HG02943 (cell line): ENCODE measurements around the gene MAB21L3.

Source experiments
- ATAC-seq: cut with Tn5 transposase; IDR thresholded peaks from one replicate; pipeline ENCODE4 v1.9.1; 2021; ENCODE audit warnings: mild to moderate bottlenecking, low read depth, moderate library complexity; ENCODE audit not compliant: unreplicated experiment

MAB21L3 gene

DNA sequence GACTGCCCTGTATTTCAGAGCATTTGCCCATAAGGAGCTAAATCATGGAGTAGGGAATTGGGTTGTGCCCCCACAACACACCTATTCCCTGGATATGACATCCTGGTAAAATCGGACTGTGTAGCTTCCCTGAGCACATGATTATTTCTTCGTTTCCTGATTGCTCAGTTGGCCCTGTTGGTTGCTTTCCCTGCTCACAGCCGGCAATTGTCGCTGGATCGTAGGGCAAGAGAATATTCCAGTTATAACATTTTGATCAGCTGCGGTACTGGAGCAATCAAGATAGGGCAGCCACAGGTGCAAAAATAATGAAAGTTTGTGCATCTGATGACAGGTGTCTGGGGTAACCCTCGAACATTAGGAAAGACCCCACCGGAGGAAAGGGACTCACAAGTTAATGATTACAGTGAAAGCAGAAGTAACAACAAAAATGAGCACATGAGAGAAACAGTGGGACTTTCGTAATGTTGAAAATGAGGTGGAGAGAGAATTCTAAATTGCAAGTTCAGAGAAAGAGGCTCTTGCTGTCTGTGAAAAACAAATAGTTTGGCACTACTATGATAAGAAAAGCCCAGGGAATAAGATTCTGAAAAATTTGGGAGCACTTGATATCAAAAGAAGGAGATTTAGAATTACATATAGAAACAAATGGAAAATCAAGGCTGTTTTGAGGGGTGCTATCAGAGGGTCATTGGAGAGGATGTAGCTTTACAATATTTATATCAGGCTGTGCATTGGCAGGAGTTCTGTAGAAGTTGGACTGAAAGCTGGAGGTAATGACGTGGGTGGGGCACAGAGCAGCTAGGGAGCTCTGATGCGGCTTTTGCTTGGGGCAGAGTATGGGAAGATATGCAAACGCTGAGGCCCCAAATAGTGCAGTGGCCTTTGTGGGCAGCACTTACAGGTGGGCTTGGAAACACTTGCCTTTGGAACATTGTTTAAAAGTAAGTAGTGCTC, at the start of gene MAB21L3:
Gene MAB21L3, plus strand, starts transcription at position 833 of the 957 bp plus-strand sequence. CDS start 1,217 bp downstream, outside the sequence.
- peak; percentile 75 for ATAC-seq

DNA sequence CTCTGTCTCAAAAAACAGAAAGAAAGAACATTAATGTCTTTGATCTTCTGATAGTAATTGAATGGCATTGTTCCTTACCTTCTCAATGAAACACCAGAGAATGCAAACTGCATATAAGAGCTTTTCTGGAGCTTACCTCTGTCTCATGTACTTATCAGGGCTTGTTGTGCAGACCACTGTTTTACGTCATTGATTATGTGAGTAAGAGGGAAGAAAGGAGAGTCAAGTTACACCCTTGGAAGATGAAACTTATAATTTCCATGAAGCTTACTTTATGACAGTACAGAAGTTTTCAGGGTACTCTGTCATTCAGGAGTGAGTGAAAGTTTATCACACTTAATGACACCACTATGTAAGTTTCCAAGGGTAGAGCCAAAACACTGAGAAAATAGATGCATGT, 49.0 kb upstream of the MAB21L3 start:
- ATAC-seq: no peak

DNA sequence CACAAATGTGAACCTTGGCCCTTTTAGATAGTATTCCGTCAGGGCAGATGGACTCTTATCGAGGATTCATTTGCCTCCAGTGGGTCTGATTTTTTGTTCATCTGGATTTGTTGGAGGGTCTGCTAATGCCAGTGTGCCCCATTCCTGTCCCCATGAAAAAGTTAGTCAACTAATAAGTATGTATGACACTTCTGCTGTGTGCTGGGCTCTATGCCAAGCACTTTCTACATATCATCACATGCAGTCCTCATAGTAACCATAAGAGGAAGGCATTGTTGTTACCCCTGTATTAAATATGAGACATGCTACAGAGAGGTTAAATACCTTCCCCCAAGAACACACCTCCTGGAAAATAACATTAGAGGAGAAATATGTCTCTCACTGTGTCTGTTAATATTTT, 46.6 kb upstream of the MAB21L3 start:
- no peak for ATAC-seq

DNA sequence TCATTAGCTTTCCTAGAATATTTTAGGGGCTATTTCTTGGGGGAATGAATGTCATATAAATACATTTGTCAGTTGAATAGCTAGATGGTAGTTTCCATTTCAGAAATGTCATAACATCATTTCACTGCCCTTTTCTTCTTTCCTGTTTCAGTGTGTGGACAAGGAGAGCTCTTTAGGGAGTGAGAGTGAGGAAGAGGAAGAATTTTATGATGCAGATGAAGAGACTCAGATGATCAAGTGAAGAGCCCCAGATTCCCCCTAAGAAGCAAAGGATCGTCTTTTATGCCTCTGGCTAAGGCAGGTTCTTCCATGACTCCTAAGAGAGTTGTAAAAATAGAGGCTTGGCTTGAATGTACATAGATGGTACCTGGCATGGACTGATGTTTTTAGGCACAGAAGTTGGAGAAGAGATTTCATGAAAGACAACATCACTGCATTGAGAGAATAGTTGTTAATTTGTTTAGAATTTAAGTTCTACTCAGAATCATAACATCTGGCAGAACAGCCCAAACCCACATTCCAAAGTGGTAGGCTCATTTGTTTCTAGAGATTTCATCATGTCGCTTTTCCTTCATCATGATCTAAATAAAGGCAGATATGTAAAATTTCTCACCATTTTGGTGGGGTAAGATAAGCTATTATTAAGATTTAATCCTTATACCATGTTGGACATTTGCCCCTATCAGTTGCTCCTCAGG, 44.2 kb upstream of the MAB21L3 start:
- ATAC-seq: no peak

DNA sequence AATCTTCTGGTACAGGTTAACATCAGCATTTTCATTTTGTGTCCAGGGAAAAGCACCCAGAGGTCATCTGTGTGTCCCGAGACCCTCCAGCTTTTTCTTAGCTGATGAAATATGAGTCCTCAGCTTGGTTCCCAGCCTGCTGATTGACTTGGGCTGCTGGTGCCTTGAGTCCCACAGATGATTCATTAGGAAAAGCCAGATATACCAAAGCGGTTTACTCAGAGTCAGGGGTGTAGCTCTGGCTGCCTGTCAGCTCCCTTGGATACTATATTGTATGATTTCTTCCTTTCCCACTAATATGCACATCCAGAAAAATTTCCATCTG, 43.7 kb upstream of the MAB21L3 start:
- no peak for ATAC-seq

DNA sequence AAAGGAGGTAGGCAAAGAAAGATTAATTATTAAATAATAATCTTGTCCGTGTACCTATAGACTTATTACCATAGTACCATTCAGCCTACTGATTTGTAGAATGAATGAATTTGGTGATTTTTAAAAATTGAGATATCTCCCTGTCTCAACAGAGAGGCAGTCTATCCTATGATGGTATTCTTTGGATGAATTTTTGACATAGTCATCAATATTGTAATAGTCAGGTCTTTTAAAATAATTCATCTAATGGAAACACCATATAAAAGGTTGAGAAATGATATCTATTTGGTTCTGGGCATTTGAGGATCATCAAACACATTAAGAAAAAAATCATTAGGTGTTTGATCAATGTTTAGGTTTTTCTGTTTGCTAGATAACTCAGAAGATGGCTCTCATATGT, 35.6 kb upstream of the MAB21L3 start:
- no peak for ATAC-seq

DNA sequence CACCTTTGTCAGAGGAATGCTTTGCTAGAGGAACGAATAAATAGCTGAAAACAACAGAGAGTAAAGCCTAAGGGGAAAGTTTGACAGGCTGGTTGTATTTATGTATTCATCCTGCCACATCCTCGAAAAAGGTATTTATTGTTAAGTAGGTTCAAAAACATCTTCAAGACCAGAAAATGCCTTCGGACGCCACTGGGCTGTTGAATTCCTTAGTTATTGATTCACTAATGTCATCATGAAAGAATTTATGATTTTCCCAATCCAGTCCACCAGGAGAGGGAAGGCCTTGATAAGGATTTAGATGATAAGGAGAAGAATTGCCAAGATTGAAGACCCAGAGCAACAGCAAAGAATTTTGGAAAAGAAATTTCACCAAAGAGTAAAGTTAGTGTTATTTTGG, 35.2 kb upstream of the MAB21L3 start:
- ATAC-seq: no peak

DNA sequence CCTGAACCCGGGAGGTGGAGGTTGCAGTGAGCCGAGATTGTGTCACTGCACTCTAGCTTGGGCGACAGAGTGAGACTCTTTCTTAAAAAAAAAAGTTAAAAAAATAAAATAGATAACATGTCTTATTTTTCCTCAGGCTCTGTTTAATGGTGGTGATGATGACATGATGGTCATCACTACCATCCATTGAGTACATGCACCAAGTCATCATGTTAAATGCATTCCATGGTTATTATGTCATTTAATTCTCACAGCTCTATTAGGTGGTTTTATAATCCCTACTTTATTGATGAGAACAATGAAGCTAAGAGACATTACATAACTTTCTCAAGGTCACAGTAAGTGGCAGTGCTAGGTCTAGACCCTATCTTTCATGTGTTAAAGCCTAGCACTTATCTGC, 34.4 kb upstream of the MAB21L3 start:
- no peak for ATAC-seq

DNA sequence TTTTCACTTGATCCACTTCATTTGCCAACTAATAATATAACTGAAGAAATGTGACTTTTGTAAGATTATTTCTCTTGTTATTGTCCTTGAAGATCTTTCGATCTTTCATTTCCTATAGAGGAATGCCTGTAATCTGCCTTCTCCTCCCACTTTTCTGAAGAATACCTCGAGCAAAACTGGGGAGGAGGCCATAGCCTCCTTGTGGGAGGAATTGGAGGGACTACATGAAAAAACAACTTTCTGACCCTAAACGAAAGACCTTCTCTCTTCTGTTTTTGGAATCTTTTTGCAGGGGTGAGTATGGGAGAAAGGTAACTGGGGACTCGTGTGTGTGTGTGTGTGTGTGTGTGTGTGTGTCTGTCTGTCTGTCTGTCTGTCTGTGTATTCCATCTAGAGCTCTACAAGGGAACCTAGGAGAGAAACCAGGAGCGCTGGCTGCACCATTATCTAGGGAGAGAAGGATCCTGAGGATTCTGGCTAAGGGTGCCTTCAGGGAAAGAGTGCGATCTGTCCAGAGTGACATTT, 32.4 kb upstream of the MAB21L3 start:
- ATAC-seq: no peak

DNA sequence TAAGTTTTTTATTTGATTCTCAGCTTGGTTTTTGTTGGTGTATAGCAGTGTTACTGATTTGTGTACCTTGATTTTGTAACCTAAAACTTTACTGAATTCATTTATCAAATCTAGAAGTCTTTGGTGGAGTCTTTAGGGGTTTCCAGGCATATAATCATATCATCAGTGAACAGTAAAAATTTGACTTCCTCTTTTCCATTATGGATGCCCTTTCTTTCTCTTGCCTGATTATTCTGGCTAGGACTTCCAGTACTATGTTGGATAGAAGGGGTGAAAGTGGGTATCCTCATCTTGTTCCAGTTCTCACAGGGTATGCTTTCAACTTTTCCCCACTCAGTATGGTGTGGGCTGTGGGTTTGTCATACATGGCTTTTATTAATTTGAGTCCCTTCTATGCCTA, 23.6 kb upstream of the MAB21L3 start:
- ATAC-seq: no peak

DNA sequence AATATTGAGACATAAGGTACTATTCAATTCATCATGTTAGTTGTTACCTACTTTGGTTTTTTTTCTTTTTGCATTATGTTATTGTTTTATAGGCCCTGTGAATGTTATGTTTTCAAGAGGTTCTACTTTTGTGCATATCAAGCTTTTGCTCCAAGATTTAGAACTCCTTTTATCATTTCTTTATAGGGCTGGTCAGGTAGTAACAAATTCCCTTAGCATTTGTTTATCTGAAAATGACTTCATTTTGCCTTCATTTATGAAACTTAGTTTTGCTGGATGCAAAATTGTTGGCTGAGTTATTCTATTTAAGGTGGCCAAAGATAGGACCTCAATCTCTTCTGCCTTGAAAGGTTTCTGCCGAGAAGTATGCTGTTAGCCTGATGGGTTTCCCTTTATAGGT, 21.3 kb upstream of the MAB21L3 start:
- no peak for ATAC-seq

DNA sequence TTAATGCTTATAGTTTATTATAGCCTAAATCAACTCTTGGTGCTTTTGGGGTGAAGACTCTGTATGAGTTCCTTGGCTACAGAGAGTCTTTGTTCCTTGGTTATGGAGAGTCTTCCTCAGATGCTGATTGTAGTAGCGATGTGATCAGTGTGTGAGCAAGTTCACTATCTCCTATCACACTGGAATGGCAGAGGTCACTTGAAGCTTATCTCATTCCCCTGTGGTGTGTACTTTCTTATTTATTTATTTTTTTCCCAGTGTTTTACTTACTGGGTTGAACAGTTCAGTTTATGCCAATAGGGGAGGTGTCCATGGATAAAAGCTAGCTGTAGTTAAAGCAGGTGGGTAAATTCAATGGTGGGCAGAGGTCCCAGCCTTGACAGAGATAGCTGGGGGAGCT, 20.1 kb upstream of the MAB21L3 start:
- ATAC-seq: no peak

DNA sequence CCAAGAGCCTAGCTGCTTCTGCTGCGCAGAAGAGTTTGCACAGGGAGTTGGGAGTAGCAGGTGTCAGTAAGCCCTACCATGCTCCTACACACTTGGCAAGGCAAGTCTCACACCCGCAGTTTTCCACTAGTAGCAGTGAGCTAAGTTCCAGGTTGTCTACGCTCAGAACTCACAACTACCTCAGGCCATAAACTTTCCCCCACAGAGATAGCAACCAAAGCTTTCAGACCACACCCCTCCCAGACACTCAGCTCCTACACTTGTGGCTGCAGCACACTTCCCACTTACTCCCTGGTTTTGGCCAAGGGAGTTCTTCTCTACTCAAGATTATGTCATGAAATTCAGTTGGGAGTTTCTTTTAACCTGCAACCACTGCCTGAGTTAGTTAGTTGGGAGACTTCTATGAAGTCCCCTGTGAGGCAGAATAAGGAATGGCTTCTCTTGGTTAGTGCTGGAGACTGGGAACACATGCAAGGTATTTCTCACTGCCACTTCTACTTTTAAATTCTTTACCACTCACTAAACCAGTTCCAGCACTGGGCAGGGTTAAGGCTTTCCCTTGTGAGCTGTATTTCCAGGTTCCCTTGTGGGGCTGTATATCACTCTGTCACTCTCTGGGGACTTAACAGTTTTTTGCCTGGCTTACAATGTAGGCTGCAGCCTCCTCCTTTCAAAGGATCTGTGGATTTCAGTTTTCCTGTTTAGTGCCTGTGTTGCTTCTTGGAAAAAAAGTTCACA, 18.3 kb upstream of the MAB21L3 start:
- no peak for ATAC-seq

DNA sequence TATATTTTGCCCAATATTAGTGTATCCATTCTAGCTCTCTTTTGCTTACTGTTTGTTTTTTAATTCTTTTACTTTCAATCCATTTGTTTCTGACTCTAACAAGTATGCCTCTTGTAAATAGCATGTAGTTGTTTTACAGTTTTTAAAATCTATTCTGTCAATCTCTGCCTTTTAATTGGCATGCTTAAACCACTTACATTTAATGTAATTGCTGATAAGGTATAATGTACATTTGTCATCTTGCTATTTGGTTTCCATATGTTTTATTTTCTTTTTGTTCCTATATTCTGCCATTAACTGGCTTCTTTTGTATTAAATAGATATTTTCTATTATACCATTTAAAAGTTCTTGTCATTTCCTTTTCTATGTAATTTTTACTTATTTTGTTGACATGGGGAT, 16.2 kb upstream of the MAB21L3 start:
- no peak for ATAC-seq

DNA sequence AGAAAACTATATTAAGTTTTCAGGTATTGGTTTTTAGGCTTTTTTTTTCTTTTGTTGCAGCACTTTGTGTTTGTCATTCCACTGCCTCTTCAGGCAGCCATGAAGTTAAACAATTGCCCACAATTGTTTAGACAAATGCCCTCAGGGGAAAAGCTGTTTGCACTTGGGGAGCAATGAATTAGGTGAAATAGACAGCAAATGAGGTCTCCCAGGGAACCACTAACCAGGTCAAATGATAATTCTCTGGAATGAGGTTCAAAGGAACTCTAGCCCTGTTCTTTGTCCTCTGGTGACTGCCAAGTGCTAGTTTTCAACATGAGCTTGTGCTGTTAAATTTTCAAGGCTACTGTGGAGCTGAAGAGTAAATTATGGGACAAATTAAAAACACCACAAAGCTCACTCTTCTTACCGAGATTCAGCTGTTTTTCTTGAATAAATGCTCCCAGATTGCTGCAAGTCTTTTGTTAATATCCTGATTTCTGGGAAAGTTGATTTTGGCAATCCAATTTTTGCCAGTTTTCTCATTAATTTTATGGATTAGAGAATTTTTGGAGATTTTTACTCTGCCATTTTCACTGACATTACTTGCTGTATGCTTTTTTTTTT, 15.1 kb upstream of the MAB21L3 start:
- ATAC-seq: no peak

DNA sequence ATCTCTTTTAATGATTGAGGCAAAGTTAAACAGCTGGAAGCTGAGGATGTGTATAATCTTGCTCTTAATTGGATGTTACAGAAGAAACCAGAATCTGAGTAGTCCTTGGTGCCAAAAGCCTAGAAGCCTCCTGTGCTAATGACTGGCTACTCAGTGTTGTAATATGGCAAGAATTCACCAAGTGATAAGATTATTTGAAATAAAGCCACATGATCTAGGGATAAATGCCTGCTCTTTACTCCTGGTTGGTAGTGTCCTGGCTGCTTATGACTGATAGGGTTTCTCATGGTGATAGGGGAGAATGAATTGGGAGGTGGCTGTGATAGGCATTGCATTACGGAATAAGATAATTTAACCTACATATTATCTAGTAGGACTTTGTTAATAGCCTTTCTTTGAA, 13.6 kb upstream of the MAB21L3 start:
- ATAC-seq: no peak

DNA sequence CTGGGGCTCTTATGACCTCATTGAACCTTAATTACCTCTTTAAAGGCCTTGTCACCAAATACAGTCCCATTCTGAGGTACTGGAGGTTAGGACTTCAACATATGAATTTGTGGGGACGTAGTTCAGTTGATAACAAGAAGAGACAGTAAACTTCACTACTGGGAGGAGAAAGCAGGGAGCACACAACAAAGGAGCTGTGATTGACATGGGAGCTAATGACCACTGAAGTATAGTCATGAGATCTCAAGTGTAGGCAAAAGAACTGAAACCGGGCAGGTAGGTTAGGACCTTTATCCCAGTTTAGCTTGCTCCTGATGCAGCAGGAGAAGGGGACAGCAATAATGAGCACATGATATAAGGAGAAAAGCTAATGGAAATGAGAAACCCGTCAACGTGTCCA, 11.8 kb upstream of the MAB21L3 start:
- ATAC-seq: no peak

DNA sequence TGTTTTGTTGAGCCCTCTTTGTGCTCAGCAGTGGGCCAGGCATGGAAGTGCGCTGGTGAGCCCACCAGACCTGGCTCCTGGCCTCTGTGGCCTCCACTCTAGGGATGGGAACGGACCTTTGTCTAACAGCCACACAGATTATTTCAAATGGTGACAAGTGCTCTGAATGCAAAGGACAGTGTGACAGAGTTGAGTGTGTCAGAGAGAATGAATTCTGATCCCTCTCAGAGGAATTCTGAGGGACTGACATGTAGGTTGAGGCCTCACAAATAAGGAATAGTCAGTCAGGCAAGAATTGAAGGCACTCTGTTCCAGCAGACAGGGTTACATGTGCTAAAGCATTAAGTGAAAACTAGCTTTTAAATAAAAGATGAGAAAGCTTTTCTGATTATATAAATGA, 11.3 kb upstream of the MAB21L3 start:
- ATAC-seq: no peak

DNA sequence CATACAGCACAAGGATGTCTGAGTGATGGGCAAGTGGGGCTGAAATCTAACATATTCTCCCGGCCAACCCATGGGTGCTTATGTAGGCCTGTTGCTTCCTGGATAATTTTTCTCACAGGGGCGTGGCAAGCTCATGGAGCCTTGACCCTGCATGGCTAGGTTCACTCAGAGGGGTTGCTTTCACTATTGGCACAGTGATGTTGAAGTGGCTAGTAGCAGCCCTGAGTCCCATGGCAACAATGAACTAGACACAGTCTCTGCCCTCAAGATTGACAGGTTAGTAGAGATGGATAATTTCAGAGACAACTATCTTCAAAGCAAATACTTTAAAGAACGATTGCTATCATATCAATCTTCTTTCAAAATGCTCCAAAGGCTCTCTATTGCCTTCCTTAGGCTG, 6.5 kb upstream of the MAB21L3 start:
- no peak for ATAC-seq

DNA sequence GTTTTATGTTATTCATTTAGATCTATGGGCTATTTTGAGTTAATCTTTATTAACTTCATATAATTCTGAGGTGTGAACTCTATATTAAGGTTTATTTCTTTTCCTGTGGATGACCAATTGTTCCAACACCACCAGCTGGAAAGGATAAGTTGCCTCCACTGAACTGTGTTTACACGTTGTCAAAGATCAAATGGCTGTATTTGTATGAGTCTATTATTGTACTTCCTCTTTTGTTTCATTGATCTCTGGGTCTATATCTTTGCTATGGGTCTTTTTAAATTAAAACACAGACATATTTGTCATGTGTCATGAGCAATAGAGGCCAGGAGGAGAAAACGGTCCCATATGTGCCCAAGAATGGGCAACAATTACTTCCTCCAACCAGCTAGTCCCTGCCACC, 5.2 kb upstream of the MAB21L3 start:
- ATAC-seq: no peak

DNA sequence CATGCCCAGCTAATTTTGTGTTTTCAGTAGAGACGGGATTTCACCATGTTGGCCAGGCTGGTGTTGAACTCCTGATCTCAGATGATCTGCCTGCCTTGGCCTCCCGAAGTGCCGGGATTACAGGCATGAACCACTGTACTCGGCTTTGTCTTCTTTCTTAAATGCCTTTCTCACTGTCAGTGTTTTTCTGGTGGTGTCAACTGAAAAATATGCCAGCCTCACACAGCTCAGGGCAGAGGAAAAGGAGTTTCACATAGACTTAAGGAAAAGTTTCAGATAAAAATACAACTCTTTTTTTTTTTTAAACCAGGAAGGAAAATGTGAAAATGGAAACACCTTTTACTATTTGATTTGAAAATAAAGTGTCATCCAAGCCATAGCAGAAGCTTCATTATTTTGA, 4.6 kb upstream of the MAB21L3 start:
- no peak for ATAC-seq
